GM19395 (cell line): ENCODE measurements around the gene EPHA4.
"Not testable (repeated sequence)": the region's sequence is repeated elsewhere in the genome, so short reads cannot be mapped to it uniquely, and the experiment has no call there.

ENCODE experiments used
- ATAC-seq: cut with Tn5 transposase; IDR thresholded peaks from one replicate; pipeline ENCODE4 v1.9.1; 2021; ENCODE audit warnings: mild to moderate bottlenecking, moderate library complexity; ENCODE audit not compliant: unreplicated experiment

Gene EPHA4

DNA sequence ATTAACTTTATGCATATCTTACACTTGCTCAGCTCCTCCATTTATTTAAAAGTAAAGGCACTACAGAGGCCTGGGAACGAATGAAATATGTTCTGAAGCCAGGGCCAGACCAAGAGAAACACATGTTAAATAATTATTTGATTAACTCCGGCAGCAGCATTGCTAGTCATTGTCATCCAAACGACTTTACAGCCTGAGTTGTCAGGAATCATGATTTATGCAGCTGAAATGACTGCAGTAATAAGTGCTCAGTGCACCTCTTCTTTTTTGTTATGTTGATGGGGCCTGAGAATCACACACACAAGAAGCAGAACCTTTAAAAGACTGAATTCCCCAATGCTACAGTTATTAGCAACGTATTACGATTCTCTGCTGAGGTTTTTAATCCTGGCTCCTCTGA lies 58.9 kb downstream of the EPHA4 start:
- ATAC-seq, result no peak

DNA sequence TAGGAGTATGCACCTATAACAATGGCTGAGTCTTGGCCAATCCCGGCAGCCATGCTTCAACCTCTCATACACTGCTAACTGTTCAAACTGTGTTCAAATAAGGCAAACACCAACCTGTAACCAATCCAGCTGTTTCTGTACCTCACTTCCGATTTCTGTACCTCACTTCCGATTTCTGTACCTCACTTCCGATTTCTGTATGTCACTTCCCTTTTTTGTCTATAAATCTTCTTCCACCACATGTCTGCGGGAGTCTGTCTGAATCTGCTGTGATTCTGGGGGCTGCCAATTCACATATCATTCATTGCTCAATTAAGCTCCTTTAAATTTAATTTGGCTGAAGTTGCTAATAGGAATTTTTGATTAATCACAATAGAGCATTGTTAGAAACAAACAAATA lies 60.8 kb downstream of the EPHA4 start:
- not testable (repeated sequence) for ATAC-seq

DNA sequence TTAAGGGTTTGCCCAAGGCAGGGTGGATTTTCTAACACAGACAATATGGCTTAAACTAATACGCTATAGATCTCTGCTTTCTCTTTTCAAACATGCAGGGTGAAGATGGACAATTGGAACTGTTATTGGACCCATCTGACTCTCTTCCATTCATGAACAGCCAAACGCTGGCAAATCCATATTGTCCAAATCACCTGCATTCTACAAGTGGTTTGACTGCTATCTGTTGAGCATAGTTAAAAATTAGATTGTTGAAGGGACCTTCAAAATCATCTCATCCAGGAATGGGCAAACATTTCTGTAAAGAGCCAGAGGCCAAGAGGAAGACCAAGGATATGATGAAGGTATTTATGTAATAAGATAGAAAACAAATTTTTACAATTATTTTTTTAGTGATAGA lies 65.6 kb downstream of the EPHA4 start:
- ATAC-seq, result no peak

DNA sequence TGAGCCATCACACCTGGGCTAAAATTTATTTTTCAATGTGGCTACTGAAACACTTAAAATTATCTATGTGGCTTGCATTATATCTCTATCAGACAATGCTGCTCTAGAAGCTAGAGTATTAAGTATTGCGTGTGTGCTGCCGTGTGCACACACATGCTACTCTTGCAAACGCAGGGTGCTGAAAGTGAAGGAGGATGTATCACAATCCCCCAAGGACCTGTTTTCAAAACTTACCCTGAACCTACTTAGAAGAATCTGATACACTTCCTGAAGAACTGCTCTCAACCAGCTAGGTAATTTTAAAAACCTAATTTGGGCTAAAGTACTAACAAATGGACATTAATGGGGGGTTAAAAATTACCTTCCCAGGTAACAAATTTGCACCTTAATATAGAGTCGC lies 66.5 kb downstream of the EPHA4 start:
- no peak for ATAC-seq

DNA sequence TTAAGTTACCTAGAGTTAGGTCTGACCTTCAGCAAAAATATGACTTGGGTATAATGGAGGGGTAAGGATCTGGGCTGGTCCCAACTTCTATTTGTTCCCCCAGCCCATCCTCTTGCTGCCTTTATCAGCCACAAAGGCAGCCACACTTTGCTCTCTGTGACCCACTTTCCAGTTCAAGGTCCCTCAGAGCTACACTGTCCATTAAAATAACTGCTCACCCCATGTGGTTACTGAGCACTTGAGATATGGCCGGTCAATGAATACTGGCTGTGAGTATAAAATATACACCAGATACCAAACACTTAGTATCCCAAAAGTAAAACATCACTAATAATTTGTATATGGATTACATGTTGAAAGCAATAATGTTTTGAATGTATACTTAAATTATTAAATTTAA lies 67.2 kb downstream of the EPHA4 start:
- ATAC-seq, result no peak

DNA sequence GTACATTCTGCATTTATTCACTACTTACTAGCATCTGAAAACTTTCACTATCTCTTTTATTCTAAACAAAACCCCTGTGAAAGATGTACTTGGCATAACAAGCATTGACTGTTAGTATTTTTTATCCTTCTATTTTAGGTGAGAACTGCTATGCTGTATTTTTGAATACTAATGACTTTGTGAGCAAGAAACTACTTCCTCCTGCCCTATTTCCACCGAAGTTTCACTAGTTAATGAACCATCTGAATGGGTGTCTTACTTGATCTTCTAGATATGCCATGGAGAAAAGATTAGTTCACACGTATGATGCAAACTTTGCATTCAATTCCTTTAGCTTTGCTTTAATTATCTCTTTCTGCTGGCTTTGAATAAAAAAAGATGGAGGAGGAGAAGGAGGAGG lies 68.1 kb downstream of the EPHA4 start:
- ATAC-seq, result no peak

DNA sequence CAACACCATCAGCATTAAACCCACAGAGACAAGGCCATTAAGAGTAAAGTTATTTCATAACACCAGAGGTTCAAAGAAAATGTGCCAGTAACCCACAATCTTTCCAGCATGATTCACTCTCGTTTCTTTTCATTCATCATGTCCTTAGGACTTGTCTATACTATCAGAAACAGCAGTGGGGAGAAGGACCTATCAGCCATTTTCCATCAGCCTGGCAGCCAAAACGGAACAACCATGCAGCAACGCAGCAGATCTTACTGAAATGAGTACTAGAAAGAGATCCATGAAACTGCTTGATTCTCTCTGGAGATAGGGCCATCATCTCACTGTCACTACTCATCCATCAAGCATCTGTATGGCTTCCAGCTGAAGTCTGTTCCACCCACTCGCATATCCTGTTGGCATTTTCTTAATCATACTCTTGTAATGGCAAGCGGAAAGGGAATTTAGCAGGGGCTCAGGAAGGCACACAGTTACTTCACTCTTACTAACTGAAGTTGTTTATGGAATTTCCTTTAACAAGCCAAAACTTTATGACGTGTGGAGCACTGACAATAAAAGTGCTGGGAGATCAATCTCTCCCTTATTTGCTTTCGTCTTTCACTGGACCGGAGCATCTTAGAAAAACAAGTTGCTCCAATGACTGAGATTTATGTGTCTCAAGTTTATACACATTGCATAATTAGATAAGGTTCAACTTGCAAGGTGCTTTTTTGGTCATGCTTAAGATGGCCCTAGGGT lies 69.7 kb downstream of the EPHA4 start:
- ATAC-seq, result no peak

DNA sequence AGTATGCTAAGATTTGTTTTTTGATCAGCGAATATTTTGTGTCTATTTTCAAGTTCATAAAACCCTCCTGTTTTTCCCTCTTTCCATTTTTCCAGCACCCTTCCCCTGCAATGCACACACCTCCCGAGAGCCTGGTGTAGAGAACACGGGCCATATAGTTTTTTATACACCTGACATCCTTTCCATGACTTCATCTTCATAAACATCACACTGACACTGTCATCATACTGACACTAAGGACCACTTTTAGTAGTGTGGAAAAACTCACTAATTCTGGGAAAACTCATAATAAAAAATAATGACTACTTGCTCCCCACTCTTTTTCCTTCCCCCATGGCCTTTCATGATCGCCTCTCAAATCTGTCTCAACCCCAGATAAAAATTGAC lies 70.2 kb downstream of the EPHA4 start:
- no peak for ATAC-seq

DNA sequence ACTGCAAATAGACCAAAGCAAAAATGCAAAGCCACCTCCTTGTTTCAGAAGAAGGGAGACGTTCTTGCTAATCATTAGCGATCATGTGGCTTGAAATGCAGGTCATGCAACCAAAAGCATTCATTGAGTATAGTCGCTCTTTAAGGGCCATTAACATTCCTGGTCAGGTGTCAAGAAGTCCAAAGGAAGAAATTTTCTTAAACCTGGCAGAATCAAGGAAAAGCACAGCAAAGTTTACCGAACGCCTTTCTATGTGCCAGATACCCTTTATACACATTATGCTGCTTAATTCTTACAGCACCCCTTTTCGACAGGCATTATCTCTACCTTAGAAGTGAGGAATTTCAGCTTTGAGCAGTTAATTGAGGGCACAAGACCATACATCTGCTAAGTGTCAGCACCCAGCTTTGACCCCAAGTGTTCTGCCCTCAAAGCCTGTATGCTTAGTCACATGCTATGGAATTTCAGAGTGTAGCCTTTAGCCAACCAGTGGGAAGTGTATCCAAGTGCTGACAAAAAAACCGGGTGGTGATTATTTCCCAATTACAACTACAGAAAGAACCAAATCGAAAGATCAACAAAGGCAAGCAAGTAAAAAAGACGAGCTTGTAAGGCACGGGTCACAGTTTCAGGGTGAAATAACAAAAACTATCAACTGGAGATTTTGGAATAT lies 70.8 kb downstream of the EPHA4 start:
- no peak for ATAC-seq

DNA sequence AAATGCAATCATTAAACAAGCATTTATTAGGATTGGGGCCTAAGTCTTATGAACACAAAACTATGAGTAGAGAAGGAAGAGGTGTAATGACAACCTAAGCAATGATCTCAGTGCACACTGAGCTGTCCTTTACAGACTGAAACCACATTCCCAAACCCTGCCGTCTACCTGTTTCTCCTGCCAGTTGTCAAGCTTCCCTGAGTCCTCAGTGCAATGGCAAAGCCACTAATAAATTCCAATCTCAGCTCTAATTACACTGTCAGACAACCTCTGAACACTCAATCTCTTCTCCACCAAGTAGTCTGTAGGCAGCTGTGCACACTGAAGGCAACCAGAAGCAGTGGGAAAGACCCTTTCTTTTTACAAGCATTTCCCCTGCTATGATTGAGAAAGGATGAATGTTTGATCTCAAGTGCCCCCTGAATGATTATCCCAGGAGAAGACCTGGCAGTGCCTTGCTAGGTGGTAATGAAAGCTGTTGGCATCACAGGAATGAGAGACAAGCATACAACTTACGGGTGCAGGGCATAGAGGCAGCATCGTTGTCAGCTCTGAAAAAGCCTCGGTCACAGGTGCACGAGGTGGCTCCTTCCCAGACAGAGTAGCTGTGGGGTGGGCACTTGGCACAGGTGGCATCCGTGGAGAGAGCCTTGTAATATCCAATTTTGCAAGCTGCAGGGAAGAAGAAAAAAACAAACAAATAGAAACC lies 71.4 kb downstream of the EPHA4 start:
- ATAC-seq, result no peak

DNA sequence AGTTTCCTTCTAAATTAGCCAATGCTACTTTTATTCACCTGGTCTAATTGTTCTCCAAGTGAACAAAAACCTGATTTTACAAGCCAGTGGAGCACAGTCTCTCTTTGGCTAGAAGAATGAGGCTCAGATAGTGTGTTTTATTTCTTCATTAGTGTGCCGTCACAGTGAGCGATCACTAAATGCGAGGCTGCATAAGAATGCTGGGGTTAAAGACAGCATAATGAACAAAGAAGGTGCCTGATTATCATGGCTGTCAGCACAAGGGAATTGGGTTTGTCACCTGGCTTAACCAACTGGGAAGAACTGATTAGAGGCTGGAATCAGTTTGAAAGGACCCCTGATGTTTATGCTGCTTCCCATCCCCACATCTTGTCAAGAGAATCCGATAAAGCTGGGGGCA lies 76.4 kb downstream of the EPHA4 start:
- no peak for ATAC-seq

DNA sequence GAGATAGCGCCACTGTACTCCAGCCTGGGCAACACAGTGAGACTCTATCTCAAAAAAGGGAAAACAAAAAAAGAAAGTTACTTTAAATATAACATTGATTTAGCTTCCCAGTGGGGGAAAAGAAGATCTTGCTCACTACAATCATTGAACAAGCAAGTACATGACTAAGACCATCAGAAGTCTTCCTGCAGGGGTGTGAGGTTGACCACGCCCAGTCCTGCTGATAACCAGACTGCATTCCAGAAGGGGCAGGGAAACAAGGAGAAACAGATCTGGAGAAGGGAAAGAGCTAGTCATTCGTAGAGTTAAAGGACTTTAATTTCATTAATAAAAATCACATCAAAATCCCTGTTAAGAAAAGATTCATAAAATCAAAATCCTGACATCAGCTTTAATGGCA lies 77.5 kb downstream of the EPHA4 start:
- no peak for ATAC-seq

DNA sequence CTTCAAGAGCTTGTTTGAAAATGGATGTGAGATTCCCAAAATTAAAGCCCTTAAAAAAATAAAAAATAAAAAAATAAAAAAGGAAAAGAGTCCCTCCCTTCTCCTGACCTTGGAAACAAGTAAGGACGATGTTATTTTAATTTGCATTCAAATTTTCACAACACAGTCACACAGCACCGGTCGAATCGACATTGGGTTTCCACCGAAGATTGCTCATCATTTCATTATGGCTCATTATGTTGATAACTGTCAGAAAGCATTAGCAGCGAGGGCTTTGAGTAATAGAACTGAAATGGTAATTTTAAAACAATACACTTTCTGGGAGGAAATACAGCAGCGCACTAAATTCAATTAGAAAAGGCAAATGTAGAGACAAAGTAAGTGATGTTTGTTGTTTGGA lies 78.7 kb downstream of the EPHA4 start:
- ATAC-seq, result no peak

DNA sequence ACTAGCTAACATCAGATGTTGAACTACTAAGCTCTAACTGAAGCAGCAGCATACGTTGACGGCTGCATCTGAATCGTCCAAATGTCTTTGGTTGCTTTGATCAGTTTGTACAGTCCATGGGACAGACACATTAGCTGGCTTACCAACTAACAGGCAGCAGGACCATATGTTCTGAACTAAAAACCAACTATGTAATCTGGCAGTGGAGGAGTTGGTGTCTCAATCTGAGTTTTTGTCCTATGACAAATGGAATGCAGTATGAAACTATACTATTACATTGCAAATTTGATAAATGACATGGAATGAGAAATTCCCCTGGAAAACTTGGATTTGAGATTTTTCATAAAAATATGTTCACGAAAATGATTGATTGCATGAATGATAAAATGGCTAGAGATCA lies 79.5 kb downstream of the EPHA4 start:
- ATAC-seq, result no peak

DNA sequence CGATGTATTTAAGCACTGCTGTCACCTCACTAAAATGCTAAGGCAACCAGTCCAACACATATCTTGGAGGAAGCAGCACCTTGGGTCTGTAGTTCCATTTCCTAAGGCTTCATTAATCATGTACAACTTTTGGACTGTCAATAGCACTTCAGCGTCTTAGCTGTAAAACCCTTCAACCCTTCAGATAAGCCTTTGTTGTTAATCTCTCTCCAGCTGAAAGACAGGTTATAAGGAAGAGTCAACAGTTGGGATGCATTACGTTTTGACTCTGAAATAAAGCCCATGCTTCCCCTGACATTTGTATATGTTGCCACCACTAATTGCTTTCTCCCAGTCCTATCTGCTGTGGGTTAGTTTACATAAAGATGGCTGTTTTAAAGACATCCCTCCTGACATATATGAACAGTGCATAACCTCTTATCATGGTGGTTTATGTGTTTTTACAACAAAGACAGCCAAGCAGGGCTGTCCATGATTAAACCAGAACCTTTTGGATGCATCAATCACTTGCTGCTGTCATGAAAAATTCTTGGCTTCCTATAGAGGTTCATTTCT lies 81.5 kb downstream of the EPHA4 start:
- no peak for ATAC-seq

DNA sequence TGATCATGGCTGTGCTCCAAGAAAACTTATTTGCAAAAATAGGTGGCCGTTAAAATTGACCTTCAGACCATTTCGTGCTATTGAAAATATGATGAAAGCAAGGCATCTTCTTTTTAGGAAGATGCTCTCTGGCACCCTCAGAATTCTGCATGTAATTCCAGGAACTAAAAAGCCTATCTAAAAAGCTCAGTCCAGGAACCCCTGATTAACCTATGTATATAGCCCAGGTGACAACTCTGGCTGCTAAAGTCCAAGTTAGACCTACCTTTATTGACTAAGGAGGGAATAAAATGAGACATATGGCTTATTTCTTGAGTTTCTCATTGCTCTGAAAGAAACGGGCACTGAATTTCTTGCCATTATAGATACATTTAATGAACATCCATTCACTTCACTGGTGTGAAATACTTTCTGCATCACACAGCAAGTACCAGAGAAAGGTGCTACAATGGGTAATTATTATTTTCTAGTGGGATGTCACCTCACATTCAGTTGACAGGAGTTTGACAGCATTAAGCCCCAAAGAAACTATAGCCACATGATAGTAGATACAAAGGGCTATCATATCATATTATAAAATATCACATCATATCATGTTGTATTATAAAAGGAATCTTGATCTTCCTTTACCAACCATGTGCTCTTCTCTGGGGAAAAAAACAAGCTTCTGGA lies 83.8 kb downstream of the EPHA4 start:
- no peak for ATAC-seq

DNA sequence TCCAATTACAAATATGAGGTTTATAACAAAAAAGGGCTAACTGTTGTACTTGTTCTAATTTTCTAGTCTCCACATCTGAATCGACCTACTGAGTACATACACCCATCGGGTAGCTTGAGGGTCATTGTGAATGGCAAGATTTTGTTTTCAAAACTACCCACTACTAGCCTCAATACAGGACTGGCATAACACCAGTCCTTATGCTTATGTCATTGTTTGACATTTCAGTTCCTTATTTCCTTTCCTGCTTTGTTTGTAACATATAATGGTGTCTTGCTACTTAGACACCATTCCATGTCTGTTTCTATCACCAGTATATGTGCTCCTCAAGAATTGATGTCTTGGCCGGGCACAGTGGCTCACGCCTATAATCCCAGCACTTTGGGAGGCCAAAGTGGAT lies 86.0 kb downstream of the EPHA4 start:
- ATAC-seq, result no peak

DNA sequence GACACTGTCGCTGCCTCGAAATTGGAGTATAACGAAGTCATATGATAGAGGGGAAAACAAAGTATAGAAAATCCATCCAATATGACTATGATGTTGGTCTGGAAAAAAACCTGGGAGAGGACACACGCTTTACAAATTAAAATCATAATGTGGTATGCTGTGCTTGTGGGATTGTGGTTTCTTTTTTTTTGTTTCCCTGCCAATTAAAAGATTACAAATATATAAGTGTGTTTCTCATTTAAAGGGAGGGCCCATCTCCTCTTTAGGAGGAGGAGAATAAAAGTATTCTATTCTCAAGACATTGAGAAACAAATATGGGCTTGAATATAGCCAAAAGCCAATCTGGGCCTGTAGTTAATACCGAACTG lies 86.6 kb downstream of the EPHA4 start:
- ATAC-seq, result no peak

DNA sequence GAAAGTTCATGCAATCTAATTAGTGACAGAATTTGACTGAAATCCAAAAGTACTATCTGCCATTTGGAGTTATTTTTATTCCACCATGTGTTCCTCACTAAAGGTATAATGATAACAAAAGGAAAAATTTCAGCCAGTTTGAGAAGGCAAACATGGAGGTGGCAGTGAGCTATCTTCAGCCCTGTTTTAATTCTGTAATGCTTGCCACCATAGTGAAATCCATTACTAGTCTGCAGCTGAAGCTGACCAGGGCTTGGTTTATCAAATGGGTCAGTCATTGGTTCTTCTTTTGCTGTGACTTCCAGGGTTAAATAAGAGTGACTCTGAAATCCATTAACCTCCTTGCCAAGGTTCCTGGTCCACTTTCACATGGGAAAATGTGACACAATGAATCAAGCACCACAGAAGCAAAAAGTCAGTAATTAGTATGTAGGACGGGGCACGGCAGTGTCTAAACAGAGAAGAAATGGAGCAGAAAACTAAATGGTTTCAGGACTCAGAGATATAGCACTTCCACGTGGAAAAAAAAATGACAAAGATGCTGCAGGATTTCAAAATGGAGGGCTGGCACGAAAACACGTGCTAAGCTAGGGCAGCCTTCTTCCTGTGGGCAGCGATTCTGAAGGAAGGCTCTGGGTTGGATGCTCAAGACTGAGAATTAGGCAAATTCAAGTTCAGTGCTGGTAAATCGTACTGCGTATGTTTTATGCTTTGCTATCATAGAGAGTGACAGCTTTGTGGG lies 87.2 kb downstream of the EPHA4 start:
- no peak for ATAC-seq

DNA sequence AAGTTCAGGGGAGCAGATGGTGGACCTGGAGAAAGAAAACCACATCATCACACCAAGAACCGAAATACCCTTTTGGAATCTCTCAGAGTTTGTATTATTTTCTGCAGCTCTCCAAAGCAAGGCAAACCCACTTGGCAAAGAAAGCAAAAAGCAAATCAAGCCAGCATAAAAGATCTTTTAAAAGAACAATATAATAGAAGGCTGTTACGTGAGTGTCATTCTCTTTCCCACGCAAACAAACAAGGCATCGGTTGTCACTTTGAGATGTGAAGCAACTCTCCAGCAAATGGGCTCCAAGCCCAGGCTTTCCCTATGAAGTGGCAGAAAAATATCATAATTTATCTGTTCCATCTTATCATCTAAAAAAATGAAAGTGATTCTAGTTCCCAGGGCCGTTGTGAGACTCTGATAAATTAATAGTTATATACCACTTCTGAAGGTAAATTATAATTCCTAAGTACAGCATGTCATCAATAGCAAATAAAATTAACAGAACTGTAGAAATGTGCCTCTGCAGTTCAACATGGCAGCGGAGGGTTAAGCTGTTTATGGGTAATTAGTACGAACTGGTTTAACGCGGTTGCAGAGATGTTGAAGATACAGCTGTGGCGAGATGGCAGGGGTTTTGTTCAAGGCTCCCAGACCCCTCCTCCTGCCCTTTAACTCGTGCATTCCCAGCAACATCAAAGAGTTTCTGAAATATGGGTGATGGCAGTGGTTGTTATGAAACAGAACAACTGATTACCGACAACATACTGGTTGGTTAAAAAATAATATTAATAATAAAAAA lies 89.2 kb downstream of the EPHA4 start:
- ATAC-seq, result no peak
